MCF 10A (cell line): ENCODE data around the gene UGT2B10. TPM values are rescaled to one million over a fixed set of nuclear protein-coding genes. Genes with fewer than 3 reads are reported as not detected.

Source experiments
- BruUV-seq: library from RNA; stranded (reverse); fragments of 400-500 nt; replicated peaks from 2 replicates; lab custom pipeline; 2021; lab: Mats Ljungman, UMichigan
- CTCF ChIA-PET: fragments of 300-600 bp; sonication (Branson Sonifier 250); formaldehyde crosslinking; extraction: SDS; loops from one replicate; lab custom pipeline; 2021; ENCODE audit warnings: antibody characterized with exemption, inconsistent platforms; lab: Yijun Ruan, JAX
- POLR2A ChIA-PET: fragments of 300-600, 350-650 bp; sonication (Branson Sonifier 250); formaldehyde crosslinking; extraction: SDS; loops from one replicate; lab custom pipeline; 2020; ENCODE audit warnings: antibody characterized with exemption, inconsistent platforms; lab: Yijun Ruan, JAX
- DNase-seq: peaks from one replicate; pipeline ENCODE4 v3.0.0-alpha.2; 2018; ENCODE audit not compliant: unreplicated experiment
- H3K27ac Mint-ChIP-seq: one replicate; pipeline ENCODE4 v1.8.0; 2022; ENCODE audit warnings: mild to moderate bottlenecking, low read depth, mixed read lengths; ENCODE audit not compliant: unreplicated experiment
- H3K27me3 Mint-ChIP-seq: one replicate; pipeline ENCODE4 v1.8.0; 2022; ENCODE audit warnings: mixed read lengths; ENCODE audit not compliant: insufficient read depth, unreplicated experiment
- H3K36me3 Mint-ChIP-seq: one replicate; pipeline ENCODE4 v1.8.0; 2022; ENCODE audit warnings: mild to moderate bottlenecking, moderate library complexity, mixed read lengths; ENCODE audit not compliant: insufficient read depth, unreplicated experiment
- H3K4me1 Mint-ChIP-seq: one replicate; pipeline ENCODE4 v1.8.0; 2022; ENCODE audit warnings: mixed read lengths; ENCODE audit not compliant: insufficient read depth, unreplicated experiment
- H3K4me3 Mint-ChIP-seq: one replicate; pipeline ENCODE4 v1.8.0; 2022; ENCODE audit warnings: mild to moderate bottlenecking, moderate library complexity, mixed read lengths; ENCODE audit not compliant: unreplicated experiment
- H3K9me3 Mint-ChIP-seq: one replicate; pipeline ENCODE4 v1.8.0; 2022; ENCODE audit warnings: mixed read lengths; ENCODE audit not compliant: unreplicated experiment
- CTCF ChIP-seq: fragments of 200-600 bp; IDR thresholded peaks from one replicate; pipeline ENCODE4 v1.8.0; 2022; ENCODE audit warnings: antibody characterized with exemption, mild to moderate bottlenecking; ENCODE audit not compliant: unreplicated experiment
- intact Hi-C: fragments of 100-400 bp; cut with micrococcal nuclease; formaldehyde crosslinking; loops from 2 replicates; pipeline ENCODE4 v1.14.1; 2022
- total RNA-seq: library from RNA; stranded (reverse); gene quantifications from 2 replicates; pipeline ENCODE4 v1.2.3, GENCODE V29; 2022

Gene UGT2B10
- total RNA-seq, 1 experiment from 2014 or later, result not detected

GRCh38 chr4:68865188-68865638 is 49.4 kb downstream of the UGT2B10 start:
- intact Hi-C loops, result no loop called here
- TF ChIP-seq CTCF, result no peak
- Mint-ChIP-seq H3K36me3 (no peaks in the 10 kb centered on the region), H3K27ac (no peak overlapping the region), H3K9me3 (no peaks in the 10 kb centered on the region), H3K27me3 (no peaks in the 10 kb centered on the region), H3K4me3 (no peak overlapping the region), H3K4me1 (peaks cover 6% of the 10 kb centered on the region)
- POLR2A ChIA-PET, result no interaction called here
- no TSS peak for BruUV-seq
- no peak for DNase-seq
- CTCF ChIA-PET, result interaction anchor here (0.5 to 1.1 kb wide), 3 partner anchors 9 to 1394 kb away, joined by 3 to 5 read pairs (median 3); no protein-coding TSS in a partner anchor

GRCh38 chr4:68865760-68866159 is 50.0 kb downstream of the UGT2B10 start:
- Mint-ChIP-seq H3K9me3 (no peaks in the 10 kb centered on the region), H3K27ac (no peak overlapping the region), H3K27me3 (no peaks in the 10 kb centered on the region), H3K4me3 (no peak overlapping the region), H3K36me3 (no peaks in the 10 kb centered on the region), H3K4me1 (peaks cover 6% of the 10 kb centered on the region)
- no peak for DNase-seq
- ChIA-PET CTCF (interaction anchor here (0.6 kb wide), 1 partner anchor 786 kb away, joined by 3 read pairs; no protein-coding TSS in a partner anchor), POLR2A (no interaction called here)
- TF ChIP-seq CTCF, result no peak
- intact Hi-C loops, result no loop called here
- no TSS peak for BruUV-seq

- no peak for DNase-seq
- Mint-ChIP-seq H3K4me1 (peaks cover 14% of the 10 kb centered on the region), H3K4me3 (no peak overlapping the region), H3K9me3 (no peaks in the 10 kb centered on the region), H3K27ac (no peak overlapping the region), H3K36me3 (no peaks in the 10 kb centered on the region), H3K27me3 (no peaks in the 10 kb centered on the region)
- no TSS peak for BruUV-seq
- no peak for TF ChIP-seq CTCF
- intact Hi-C loops, result no loop called here
- POLR2A ChIA-PET, result no interaction called here
- CTCF ChIA-PET, result interaction anchor here (0.6 kb wide), 1 partner anchor 449 kb away, joined by 3 read pairs; no protein-coding TSS in a partner anchor
Observed at GRCh38 chr4:68869274-68869773, 53.5 kb downstream of the UGT2B10 start.

- peaks cover 17% of the 10 kb centered on the region for H3K4me1 Mint-ChIP-seq
- ChIA-PET POLR2A (no interaction called here), CTCF (interaction anchor here (0.9 to 1.4 kb wide), 3 partner anchors 17 to 374 kb away, joined by 3 to 7 read pairs (median 4); no protein-coding TSS in a partner anchor)
- no peaks in the 10 kb centered on the region for H3K36me3 Mint-ChIP-seq
- DNase-seq, result no peak
- no peak for TF ChIP-seq CTCF
- no peaks in the 10 kb centered on the region for H3K27me3 Mint-ChIP-seq
- H3K27ac Mint-ChIP-seq, result no peak overlapping the region
- intact Hi-C loops, result no loop called here
- no TSS peak for BruUV-seq
- no peak overlapping the region for H3K4me3 Mint-ChIP-seq
- H3K9me3 Mint-ChIP-seq, result no peaks in the 10 kb centered on the region
Observed at GRCh38 chr4:68871809-68872642, 56.2 kb downstream of the UGT2B10 start.
